Ovary (tissue), 3 donors: Measurements from ENCODE around the gene SLC24A5.

Experiments used
- CTCF ChIP-seq, 3 donors: fragments of 450-650 bp in 2 of 3; fragments of 200-600 bp in 1 of 3; IDR thresholded peaks; one replicate each; pipeline versions ENCODE4 v1.5.1 to v1.8.0; 2016 to 2022; ENCODE audit warnings: antibody characterized with exemption in 3 of 3, mild to moderate bottlenecking in 1 of 3
- EP300 ChIP-seq: sonication (generic); formaldehyde crosslinking; IDR thresholded peaks from one replicate; pipeline ENCODE4 v1.6.1; 2017; ENCODE audit warnings: antibody characterized with exemption
- donor health status: DM: no; HTN: no; CAD: no.

GRCh38 chr15:48182749-48183148, 62.0 kb downstream of the SLC24A5 start:
- no peak for TF ChIP-seq CTCF (IDR thresholded peaks at IDR 0.05)
- TF ChIP-seq EP300: no peak
